C1 segment of cervical spinal cord (tissue), 14 donors: Measurements from ENCODE around the gene STAT5B.
"Not testable (repeated sequence)": the region's sequence is repeated elsewhere in the genome, so short reads cannot be mapped to it uniquely, and the experiment has no call there.

Experiments
- DNase-seq, 14 donors: peaks; one replicate each; lab custom pipeline; 2025; lab: John Stamatoyannopoulos, UW

The STAT5B gene

GRCh38 chr17:42236760-42237159 lies 39.4 kb downstream of the STAT5B start:
- no peak for DNase-seq

GRCh38 chr17:42233994-42234393 lies 42.2 kb downstream of the STAT5B start:
- no peak for DNase-seq

GRCh38 chr17:42233156-42233555 lies 43.0 kb downstream of the STAT5B start:
- DNase-seq = no peak

DNA sequence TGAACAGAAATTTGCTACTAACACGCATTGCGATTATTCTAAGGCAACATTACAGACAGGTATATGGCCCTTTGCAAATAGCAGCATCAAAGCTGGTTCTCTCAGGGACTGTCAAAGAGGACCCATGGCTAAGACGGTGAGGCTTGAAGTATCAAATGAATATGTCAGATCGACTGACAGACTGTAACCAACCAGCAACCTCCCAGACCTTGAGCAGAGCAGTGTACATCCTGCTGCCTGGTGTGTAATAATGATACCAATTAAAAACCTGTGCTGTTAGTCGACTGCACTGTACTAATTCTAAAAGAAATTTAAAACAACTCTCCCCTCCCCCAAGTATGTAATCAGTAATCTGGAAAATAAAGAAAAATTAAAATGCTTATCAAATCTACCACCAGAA lies 46.0 kb downstream of the STAT5B start:
- no peak for DNase-seq

DNA sequence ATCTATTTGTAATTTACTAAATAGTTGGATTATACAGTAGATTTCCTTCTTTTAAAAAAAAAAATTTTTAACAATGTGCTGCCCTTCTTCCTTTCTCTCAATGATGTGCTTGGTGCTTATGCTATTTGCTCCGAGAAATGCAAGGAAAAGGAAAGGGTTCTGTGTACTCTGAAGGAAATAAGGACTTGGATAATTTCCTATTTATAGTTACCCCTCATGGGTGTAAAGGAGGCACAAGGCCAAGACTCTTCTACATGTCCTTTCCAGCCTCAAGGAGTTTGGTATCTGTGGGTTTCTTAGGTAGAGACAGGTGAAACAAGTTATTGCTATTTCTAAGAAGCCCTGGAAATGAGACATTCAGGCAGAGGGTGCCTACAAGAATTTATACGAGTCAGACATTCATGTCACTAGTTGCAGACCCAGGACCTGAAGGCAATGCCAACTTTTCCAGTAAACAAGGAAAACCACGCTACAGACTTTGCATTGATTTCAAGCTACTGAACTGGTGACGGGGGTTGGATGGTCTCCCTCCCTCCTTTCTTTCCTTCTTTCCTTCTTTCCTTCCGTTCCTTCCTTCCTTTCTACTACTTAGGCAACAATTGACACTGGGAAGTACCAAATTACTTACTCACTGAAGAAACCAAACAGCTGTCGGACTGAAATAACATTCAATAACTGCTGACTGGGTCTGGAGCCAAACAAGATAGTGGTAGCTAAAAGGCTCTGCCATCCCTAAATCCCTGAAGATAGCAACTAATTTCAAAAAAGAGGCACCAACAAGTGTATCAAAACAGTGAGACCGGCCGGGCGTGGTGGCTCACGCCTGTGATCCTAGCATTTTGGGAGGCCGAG lies 48.1 kb downstream of the STAT5B start:
- no peak for DNase-seq

GRCh38 chr17:42225646-42226045 lies 50.5 kb downstream of the STAT5B start:
- no peak for DNase-seq

DNA sequence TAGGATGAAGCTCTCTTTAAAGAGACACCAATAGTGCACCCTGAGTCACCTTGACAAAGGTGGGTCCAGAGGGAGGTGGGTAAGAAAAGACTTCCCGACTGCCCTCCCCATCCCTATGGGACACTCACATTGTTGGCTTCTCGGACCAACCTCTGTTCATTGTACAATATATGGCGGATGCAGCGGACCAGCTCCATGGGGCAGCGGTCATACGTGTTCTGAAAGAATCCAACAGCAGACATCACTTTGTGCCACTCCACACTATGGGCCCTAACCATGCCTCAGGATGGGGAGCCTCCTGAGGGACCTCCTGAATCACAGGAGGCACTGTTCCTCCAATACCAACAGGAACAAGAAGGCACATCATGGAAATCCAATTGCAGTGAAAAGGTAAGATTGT lies 51.5 kb downstream of the STAT5B start:
- DNase-seq = no peak

DNA sequence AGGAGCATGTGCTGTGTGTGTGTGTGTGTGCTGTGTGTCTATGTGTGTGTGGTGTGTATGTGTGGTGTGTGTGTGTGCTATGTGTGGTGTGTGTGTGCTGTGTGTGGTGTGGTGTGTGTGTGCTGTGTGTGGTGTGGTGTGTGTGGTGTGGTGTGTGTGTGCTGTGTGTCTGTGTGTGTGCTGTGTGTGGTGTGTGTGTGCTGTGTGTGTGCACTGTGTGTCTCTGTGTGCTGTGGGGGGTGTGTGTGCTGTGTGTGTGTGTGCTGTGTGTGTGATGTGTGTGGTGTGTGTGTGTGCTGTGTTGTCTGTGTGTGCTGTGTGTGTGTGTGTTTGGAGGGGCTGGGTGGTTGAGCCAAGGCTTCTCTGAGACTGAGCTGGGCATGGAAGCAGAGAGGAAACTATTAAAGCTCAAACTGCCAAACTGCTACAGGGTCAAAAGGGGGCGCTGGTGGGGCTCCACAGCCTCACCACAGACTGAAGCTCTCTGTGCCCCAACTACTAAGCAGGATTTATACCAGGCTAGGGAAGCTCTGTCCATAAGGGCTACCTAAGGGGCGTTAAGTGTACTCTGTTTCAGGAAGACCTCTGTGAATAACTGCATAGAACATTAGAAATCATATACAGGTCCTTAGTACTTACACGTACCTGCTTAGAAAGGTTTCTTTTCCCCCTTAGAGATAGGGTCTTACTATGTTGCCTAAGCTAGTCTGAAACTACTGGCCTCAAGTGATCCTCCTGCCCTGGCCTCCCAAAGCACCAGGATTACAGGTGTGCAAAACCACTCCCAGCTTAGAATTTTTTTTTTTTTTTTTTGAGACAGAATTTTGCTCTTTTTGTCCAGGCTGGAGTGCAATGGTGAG lies 54.1 kb downstream of the STAT5B start:
- DNase-seq = peak in 6 of 14 donors; percentile 4 to 24 (median 6)

DNA sequence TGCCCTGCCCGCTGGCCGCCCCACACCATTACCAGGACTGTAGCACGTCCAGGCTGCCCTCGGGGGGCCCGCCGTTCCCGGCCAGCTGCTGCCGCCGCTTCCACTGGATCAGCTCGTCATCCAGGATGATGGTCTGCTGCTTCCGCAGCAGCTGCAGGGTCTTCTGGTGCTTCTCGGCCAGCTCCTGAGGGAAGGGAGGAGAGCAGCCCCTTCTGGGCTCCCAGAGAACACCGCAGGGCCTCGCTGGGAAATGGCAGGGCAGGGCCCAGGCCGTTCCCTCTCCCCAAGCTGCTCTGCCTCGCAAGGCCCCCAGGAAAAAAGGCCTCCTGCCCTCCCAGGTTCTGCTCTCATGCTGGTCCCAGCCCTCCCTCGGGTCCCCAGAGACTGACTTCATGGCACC lies 56.9 kb downstream of the STAT5B start:
- not testable (repeated sequence) for DNase-seq

DNA sequence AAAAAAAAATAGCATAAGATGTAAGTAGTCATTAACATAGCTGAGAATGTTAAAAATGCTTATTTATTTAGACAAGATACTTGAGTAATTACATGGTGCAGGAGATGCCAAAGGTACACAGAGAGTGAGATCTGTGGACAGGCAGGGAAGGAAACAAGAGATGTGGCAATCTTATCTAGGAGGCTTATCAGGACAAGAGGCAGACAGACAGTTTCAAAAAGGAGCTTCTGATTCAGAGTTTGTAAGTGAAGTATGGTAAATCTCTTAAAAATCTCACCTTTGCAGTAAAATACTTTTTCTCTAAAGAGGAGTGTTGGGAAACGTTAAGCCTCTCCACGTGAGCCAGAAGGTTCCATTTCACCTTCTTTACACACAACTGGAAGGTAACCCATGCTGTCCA lies 62.0 kb downstream of the STAT5B start:
- DNase-seq = no peak

DNA sequence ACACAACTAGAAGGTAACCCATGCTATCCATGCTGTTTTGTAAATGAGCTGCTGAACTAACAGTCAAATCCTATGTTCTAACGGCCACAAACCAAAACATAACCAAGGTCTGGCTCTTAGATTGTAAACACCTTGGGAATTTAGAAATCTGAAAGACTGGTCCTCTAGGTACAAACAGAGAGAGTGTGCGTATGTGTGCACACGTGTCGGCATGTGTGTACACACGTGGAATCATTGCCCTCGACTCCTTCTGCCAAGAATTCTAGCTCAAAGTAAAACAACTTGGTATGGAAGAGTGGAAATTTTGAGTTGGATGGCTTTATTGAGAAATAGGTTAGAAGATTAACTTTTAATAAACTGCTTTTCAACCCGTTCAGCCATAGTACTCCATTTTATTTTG lies 63.8 kb downstream of the STAT5B start:
- no peak for DNase-seq

GRCh38 chr17:42211921-42212341 lies 64.3 kb downstream of the STAT5B start:
- peak in 10 of 14 donors; percentile 6 to 71 (median 56) for DNase-seq

DNA sequence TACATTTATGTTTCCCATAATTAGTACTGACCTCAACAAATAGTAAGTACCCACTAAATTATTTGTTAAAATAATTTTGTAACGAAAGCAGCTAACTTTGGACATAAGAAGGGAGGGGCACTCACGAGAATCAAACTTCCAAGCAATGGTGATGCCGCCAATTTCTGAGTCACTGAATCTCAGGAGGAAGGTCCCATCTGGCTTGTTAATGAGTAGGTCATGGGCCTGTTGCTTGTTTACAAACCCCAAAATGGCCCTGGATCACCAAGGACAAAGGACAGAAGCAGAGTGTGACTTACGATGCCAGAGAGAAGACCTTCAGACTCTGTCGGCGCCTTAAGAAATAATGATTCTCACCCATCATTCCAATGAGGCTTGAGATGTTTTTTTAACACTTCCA lies 66.1 kb downstream of the STAT5B start:
- no peak for DNase-seq

- not testable (repeated sequence) for DNase-seq
Measured at GRCh38 chr17:42206153-42206612, 70.0 kb downstream of the STAT5B start.

DNA sequence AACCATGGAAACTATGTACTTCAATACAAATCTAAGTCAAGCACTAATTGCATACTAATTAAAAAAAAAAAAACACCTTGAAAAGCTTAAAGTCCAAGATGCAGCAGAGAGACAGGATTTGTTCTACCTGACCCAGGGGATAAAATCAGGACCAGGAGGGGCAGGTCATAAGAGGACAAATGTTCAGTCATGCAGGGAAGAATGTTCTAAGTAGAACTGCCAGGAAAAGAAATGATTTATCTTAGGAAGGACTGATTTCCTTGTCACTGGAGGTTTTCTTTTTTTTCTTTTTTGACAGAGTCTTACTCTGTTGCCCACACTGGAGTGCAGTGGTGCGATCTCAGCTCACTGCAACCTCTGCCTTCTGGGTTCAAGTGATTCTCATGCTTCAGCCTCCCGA lies 72.8 kb downstream of the STAT5B start:
- no peak for DNase-seq

DNA sequence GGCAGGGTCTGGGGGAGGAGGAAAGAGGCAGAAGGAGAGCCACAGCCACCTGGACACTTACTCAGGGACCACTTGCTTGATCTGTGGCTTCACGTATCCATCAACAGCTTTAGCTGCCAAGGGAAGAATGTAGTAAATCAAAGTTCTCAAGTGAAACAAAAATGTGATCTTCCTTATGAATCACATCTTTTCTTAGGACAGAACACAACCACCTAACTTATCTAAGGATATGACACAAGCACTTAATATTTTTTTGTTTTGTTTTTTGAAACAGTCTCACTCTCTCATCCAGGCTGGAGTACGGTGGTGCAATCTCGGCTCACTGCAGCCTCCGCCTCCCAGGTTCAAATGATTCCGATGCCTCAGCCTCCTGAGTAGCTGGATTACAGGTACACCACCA lies 73.5 kb downstream of the STAT5B start:
- DNase-seq = no peak

GRCh38 chr17:42202159-42202558 lies 74.0 kb downstream of the STAT5B start:
- no peak for DNase-seq

- no peak for DNase-seq
Measured at GRCh38 chr17:42201458-42201772, 74.8 kb downstream of the STAT5B start.

- peak in 6 of 14 donors; percentile 10 to 56 (median 17) for DNase-seq
Measured at GRCh38 chr17:42200706-42201457, 75.3 kb downstream of the STAT5B start.

- no peak for DNase-seq
Measured at GRCh38 chr17:42199416-42200011, 76.7 kb downstream of the STAT5B start.

DNA sequence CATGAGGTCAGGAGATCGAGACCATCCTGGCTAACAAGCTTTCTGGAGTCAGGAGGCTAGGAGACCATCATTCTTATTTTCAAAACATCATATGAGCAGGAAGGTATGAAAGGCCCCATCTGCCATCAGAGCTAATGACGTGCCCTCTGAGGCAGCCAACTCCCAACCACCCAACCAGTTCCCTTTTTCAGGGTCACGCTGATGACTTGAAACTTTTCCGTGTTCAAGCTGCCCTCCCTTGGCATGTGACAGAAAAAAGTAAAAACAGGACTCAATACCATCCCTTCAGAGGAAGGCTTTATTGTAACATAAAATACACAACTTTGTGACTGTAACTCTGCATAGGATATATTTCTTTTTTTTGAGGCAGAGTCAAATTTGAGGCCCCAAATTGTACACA lies 77.3 kb downstream of the STAT5B start:
- DNase-seq = peak in 2 of 14 donors; percentile 2 to 11
